Measurements from ENCODE around the gene GPR141.

GPR141 gene

GRCh38 chr7:37705976-37706375, 22.4 kb downstream of the GPR141 start:
- no peaks in the 10 kb centered on the region for H3K27me3 ChIP-seq (ENCODE audit: insufficient read depth, low read length)
- no peaks in the 10 kb centered on the region for H3K79me2 ChIP-seq (ENCODE audit: insufficient read depth, low read length)
- H3K4me3 ChIP-seq (ENCODE audit: low read depth, low read length, poor library complexity, severe bottlenecking), result no peak overlapping the region
- H3K4me1 ChIP-seq (ENCODE audit: insufficient read depth, low read length, severe bottlenecking), result no peaks in the 10 kb centered on the region
- H3K27ac ChIP-seq (ENCODE audit: low read depth, low read length, poor library complexity, severe bottlenecking), result no peak overlapping the region
- H3K4me2 ChIP-seq (ENCODE audit: low read length), result no peak overlapping the region
- no peaks in the 10 kb centered on the region for H3K36me3 ChIP-seq (ENCODE audit: insufficient read depth, low read length)
- H2AFZ ChIP-seq (ENCODE audit: low read length), result no peak overlapping the region
- no peaks in the 10 kb centered on the region for H3K9me2 ChIP-seq (ENCODE audit: low read depth, low read length)
- TF ChIP-seq EZH2 (IDR thresholded peaks at IDR 0.05; ENCODE audit: borderline replicate concordance, low read length), result no peak
- TF ChIP-seq CTCF (IDR thresholded peaks at IDR 0.05; ENCODE audit: low read length), result no peak; the same call in 1 of the 2 replicates
- H3K9ac ChIP-seq (ENCODE audit: low read length), result no peak overlapping the region
- no peaks in the 10 kb centered on the region for H3K9me3 ChIP-seq (ENCODE audit: low read length)
- no peaks in the 10 kb centered on the region for H4K20me1 ChIP-seq (ENCODE audit: insufficient read depth, low read length)
- no peaks in the 10 kb centered on the region for H3F3A ChIP-seq (ENCODE audit: insufficient read depth, low read length)

DNA sequence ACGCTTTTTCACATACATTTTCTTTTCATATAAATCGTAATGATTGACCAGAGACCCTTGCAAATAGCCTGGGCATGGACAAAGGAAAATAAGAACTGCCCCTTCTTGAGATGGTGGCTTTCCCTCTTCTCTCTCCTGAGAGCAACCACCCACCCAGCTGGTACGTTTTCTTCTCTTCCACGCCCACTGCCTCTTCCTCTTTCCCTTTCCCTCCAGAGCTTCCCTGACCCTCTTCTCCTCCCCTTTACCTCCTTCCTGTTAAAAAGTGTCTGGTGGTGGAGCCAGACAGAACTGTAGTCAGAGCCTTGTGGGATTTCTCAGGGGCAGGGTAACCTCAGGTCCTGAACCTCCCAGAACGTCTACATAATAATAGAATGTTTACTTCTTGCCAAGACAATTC, 23.2 kb downstream of the GPR141 start:
- Histone ChIP-seq H3K36me3 (ENCODE audit: insufficient read depth, low read length) (no peaks in the 10 kb centered on the region), H2AFZ (ENCODE audit: low read length) (no peak overlapping the region), H3K27me3 (ENCODE audit: insufficient read depth, low read length) (no peaks in the 10 kb centered on the region), H3K4me1 (ENCODE audit: insufficient read depth, low read length, severe bottlenecking) (no peaks in the 10 kb centered on the region), H3K27ac (ENCODE audit: low read depth, low read length, poor library complexity, severe bottlenecking) (no peak overlapping the region), H3F3A (ENCODE audit: insufficient read depth, low read length) (no peaks in the 10 kb centered on the region), H3K79me2 (ENCODE audit: insufficient read depth, low read length) (no peaks in the 10 kb centered on the region), H3K9me3 (ENCODE audit: low read length) (no peaks in the 10 kb centered on the region), H3K4me2 (ENCODE audit: low read length) (no peak overlapping the region), H3K9ac (ENCODE audit: low read length) (no peak overlapping the region), H4K20me1 (ENCODE audit: insufficient read depth, low read length) (no peaks in the 10 kb centered on the region), H3K4me3 (ENCODE audit: low read depth, low read length, poor library complexity, severe bottlenecking) (no peak overlapping the region), H3K9me2 (ENCODE audit: low read depth, low read length) (no peaks in the 10 kb centered on the region)
- no peak for TF ChIP-seq CTCF (IDR thresholded peaks at IDR 0.05; ENCODE audit: low read length)
- TF ChIP-seq EZH2 (IDR thresholded peaks at IDR 0.05; ENCODE audit: borderline replicate concordance, low read length), result no peak

- Histone ChIP-seq H3K79me2 (ENCODE audit: insufficient read depth, low read length) (no peaks in the 10 kb centered on the region), H4K20me1 (ENCODE audit: insufficient read depth, low read length) (no peaks in the 10 kb centered on the region), H2AFZ (ENCODE audit: low read length) (no peak overlapping the region), H3F3A (ENCODE audit: insufficient read depth, low read length) (no peaks in the 10 kb centered on the region), H3K4me2 (ENCODE audit: low read length) (no peak overlapping the region), H3K9ac (ENCODE audit: low read length) (no peak overlapping the region), H3K9me3 (ENCODE audit: low read length) (no peaks in the 10 kb centered on the region), H3K27ac (ENCODE audit: low read depth, low read length, poor library complexity, severe bottlenecking) (no peak overlapping the region), H3K4me1 (ENCODE audit: insufficient read depth, low read length, severe bottlenecking) (no peaks in the 10 kb centered on the region), H3K9me2 (ENCODE audit: low read depth, low read length) (no peaks in the 10 kb centered on the region), H3K27me3 (ENCODE audit: insufficient read depth, low read length) (no peaks in the 10 kb centered on the region), H3K4me3 (ENCODE audit: low read depth, low read length, poor library complexity, severe bottlenecking) (no peak overlapping the region), H3K36me3 (ENCODE audit: insufficient read depth, low read length) (no peaks in the 10 kb centered on the region)
- TF ChIP-seq CTCF (IDR thresholded peaks at IDR 0.05; ENCODE audit: low read length) (no peak), EZH2 (IDR thresholded peaks at IDR 0.05; ENCODE audit: borderline replicate concordance, low read length) (no peak)
Observed at GRCh38 chr7:37707754-37708485, 24.4 kb downstream of the GPR141 start.

Data from OCI-LY1 (cell line).